AG04449 (cell line): ENCODE measurements around the gene HMCN2.

ENCODE experiments used
- CTCF ChIA-PET: fragments of 350-600 bp; formaldehyde crosslinking; extraction: SDS; loops from one replicate; lab custom pipeline; 2021; ENCODE audit warnings: antibody characterized with exemption; lab: Yijun Ruan, JAX
- POLR2A ChIA-PET: fragments of 400-600, 350-600 bp; formaldehyde crosslinking; extraction: SDS; loops from one replicate; lab custom pipeline; 2020; ENCODE audit warnings: antibody characterized with exemption, inconsistent platforms; lab: Yijun Ruan, JAX
- DNase-seq: peaks from one replicate; pipeline ENCODE4 v3.0.0-alpha.2; 2010; ENCODE audit warnings: low read depth, low spot score
- H3K4me3 ChIP-seq: 2 replicates; pipeline ENCODE4 v1.5.1; 2011; ENCODE audit warnings: low read depth, mild to moderate bottlenecking, control low read depth, low read length
- CTCF ChIP-seq: IDR thresholded peaks from one replicate; pipeline ENCODE4 v1.5.1; 2011; ENCODE audit warnings: mild to moderate bottlenecking, moderate library complexity, low read length, control low read depth, inconsistent platforms; ENCODE audit not compliant: insufficient read depth; ENCODE audit errors: missing control alignments

The HMCN2 gene

DNA sequence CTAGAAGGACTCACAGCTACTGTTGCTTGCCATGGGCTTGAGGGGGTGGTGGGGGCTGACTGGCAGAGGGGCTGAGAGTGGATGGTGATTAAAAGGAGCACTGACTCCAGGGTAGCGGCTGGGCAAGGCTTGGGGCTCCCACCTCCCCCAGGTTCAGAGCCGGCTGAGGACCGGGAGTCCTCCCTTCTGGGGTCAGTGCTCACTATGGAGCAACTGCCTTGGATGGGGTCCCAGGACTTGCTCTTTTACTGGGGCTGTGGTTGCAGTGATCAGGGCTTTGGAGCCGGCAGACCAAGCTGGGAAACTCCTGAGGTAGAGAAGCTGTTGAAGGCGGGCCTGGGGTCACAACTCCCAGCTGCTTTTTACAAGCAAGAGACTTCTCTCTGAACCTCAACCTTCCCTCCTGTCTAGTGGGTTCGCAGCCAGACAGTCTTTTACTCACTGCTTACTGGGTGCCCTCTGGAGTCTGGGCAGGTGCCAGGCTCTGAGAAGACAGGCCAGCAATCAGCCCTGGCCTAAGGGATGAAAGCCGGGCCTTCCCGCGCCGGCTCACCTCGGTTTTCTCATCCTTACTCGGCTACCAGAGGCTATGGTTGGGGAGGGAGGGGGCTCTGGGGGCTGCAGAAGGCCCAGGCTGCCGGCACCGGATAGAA lies 178.4 kb downstream of the HMCN2 start:
- DNase-seq: no peak
- no peak overlapping the region for H3K4me3 ChIP-seq
- CTCF ChIA-PET: interaction anchor here (0.9 to 1.5 kb wide), 3 partner anchors 10 to 337 kb away, joined by 5 to 8 read pairs (median 5); no protein-coding TSS in a partner anchor
- POLR2A ChIA-PET: no interaction called here
- TF ChIP-seq CTCF: no peak

DNA sequence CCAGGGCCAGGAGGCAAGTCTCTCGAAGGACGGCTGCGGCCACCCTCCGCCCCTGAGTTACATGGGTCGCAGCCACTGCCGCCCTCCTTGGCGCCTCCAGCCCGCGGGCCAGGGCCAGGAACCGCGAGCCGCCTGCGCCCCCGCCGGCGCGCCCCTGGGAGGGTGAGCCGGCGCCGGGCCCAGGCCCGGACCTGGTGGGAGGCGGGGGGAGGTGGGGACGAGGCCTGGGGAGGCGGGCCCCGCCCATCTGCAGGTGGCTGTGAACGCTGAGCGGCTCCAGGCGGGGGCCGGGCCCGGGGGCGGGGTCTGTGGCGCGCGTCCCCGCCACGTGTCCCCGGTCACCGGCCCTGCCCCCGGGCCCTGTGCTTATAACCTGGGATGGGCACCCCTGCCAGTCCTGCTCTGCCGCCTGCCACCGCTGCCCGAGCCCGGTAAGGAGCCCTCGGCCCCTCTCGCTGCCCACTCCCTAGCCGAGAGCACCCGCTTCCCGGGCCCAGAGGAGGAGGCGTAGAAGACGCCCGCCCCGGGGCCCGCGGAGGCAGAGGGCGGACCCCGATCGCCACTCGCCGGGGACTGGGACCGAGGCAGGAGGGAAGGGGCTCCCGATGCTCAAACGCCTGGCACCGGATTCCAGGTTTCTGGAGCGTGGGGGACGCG lies 179.1 kb downstream of the HMCN2 start, which contains the start of gene ASS1:
ASS1 (plus strand) TSS at position 397 of the 657 bp plus-strand sequence. CDS start 7,268 bp downstream, outside the sequence.
- TF ChIP-seq CTCF: no peak
- CTCF ChIA-PET: interaction anchor here (0.9 kb wide), 1 partner anchor 16 kb away, joined by 5 read pairs; no protein-coding TSS in a partner anchor
- POLR2A ChIA-PET: no interaction called here
- DNase-seq: no peak
- H3K4me3 ChIP-seq: peak within 1 kb of the TSS; percentile 59

DNA sequence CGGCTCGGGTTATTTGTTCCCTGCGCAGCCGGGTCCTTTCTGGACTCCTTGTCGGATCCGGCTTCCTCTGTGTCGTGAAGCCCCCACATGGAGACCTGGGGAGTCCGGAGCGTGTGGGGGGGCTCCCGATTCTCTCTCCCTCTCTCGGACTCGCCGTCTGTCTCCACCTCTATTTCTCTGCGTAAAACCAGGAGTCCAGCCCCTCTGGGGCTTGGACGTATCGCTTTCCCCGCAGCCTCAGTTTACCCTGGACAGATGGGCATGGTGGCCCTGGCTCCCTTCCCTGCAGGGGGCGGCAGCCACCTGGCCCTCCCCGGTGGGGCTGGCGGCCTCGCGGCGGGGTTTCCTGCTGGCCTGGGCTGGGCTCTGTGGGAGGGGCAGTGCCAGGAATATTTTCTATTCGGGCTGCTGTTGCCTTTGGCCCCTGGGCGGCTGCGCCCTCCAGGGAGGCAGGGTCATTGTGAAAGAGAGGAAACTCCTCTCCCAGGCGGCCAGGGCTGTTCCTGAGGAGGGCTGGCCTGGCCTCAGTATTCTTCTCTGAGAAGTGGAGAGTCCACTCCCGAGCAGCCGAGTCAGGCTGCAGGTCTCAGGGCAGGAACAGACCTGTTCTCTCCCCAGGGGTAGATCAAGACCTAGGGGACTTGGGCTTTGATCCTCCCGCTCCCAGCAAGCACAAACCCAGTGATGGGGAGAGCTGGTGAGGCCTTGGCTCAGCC lies 179.9 kb downstream of the HMCN2 start:
- TF ChIP-seq CTCF: no peak
- ChIA-PET CTCF (interaction anchor here (0.7 to 2.7 kb wide), 5 partner anchors 10 to 239 kb away, joined by 3 to 20 read pairs (median 3); no protein-coding TSS in a partner anchor), POLR2A (no interaction called here)
- no peak for DNase-seq
- H3K4me3 ChIP-seq: peak overlapping the region; percentile 59

DNA sequence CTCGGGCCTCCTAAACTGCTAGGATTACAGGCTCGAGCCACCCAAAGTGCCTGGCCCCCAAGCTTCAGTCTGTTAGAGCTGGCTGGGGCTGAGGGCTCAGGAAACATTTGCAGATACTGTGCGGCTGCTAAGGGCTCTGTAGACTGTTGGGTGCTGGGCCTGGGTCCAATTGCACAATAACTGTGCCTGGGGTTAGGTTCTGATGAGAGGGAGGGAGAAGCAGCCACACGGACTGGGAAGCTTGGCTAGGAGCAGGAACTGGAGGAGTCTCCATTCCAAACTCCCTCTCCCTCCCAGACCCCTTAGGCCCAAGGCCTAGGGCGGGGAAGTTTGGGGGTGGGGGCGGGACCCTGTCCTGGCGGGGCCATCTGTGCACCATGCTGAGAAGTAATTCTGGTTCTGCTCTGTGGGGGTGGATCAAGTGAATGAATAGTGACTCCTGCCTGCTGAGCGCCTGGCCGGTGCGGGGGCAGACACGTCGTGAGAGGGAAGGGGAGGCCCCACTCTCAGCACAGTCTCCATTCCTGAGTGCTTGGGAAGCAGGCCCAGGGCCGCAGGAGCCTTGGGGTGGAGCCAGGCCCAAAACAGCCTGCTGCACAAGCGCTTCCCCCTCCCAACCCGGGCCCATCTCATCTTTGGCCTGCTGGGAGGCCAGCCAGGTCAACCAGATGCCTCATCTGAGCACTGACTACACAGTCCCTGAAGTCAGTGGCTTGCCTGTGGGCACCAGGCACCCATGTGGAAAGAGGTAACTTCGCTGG lies 180.7 kb downstream of the HMCN2 start:
- peak overlapping the region; percentile 59 for H3K4me3 ChIP-seq
- CTCF ChIA-PET: interaction anchor here (0.7 to 3.7 kb wide), 7 partner anchors 10 to 238 kb away, joined by 3 to 20 read pairs (median 3); no protein-coding TSS in a partner anchor
- peak; percentile 59 for DNase-seq
- no peak for TF ChIP-seq CTCF
- POLR2A ChIA-PET: no interaction called here

- no peak overlapping the region for H3K4me3 ChIP-seq
- CTCF ChIA-PET: interaction anchor here (0.8 to 3.7 kb wide), 9 partner anchors 9 to 237 kb away, joined by 3 to 20 read pairs (median 3); no protein-coding TSS in a partner anchor
- POLR2A ChIA-PET: interaction anchor here (0.7 to 1.2 kb wide), 3 partner anchors 13 to 215 kb away, joined by 3 to 5 read pairs (median 3); no protein-coding TSS in a partner anchor
- no peak for DNase-seq
- TF ChIP-seq CTCF: no peak
These were observed 181.7 kb downstream of the HMCN2 start for GRCh38 chr9:130447193-130447816.
